HepG2 (cell line): ENCODE measurements around the gene CD58. TPM values are rescaled to one million over a fixed set of nuclear protein-coding genes. Genes with fewer than 3 reads are reported as not detected.

Experiments used
- ATF1 ChIP-seq: IDR thresholded peaks from 2 replicates; pipeline ENCODE4 v1.6.1; 2016; ENCODE audit warnings: mild to moderate bottlenecking, control low read depth
- ATRX ChIP-seq: sonication (generic); formaldehyde crosslinking; IDR thresholded peaks from 2 replicates; pipeline ENCODE4 v1.4.0; 2020; ENCODE audit warnings: missing genetic modification reagents, borderline replicate concordance
- BRCA1 ChIP-seq: sonication (generic); formaldehyde crosslinking; IDR thresholded peaks from 2 replicates; pipeline ENCODE4 v1.4.0; 2020; ENCODE audit warnings: missing genetic modification reagents
- CBFB ChIP-seq: sonication (generic); formaldehyde crosslinking; IDR thresholded peaks from 2 replicates; pipeline ENCODE4 v1.4.0; 2020; ENCODE audit warnings: missing genetic modification reagents
- CBX5 ChIP-seq: sonication (generic); formaldehyde crosslinking; IDR thresholded peaks from 2 replicates; pipeline ENCODE4 v1.4.0; 2020; ENCODE audit warnings: missing genetic modification reagents, borderline replicate concordance
- FOXC1 ChIP-seq: sonication (generic); formaldehyde crosslinking; IDR thresholded peaks from 2 replicates; pipeline ENCODE4 v1.8.0; 2022; ENCODE audit warnings: mild to moderate bottlenecking, missing genetic modification reagents, borderline replicate concordance
- HIVEP1 ChIP-seq: sonication (generic); formaldehyde crosslinking; IDR thresholded peaks from 2 replicates; pipeline ENCODE4 v1.4.0; 2020; ENCODE audit warnings: mild to moderate bottlenecking, missing genetic modification reagents
- IKZF1 ChIP-seq: fragments of 450-650 bp; IDR thresholded peaks from 2 replicates; pipeline ENCODE4 v1.7.1; 2016
- IKZF4 ChIP-seq: sonication (generic); formaldehyde crosslinking; IDR thresholded peaks from 2 replicates; pipeline ENCODE4 v1.5.1; 2020; ENCODE audit warnings: borderline replicate concordance, mild to moderate bottlenecking, low read depth, missing genetic modification reagents; ENCODE audit errors: not compliant biosample characterization
- KDM1A ChIP-seq: IDR thresholded peaks from 2 replicates; pipeline ENCODE4 v1.6.1; 2016; ENCODE audit warnings: missing compliant biosample characterization
- NFKB2 ChIP-seq: sonication (generic); formaldehyde crosslinking; IDR thresholded peaks from 2 replicates; pipeline ENCODE4 v1.4.0; 2020; ENCODE audit warnings: missing genetic modification reagents, borderline replicate concordance
- PLRG1 ChIP-seq: fragments of 450-650 bp; conservative IDR thresholded peaks from 2 replicates; pipeline ENCODE4 v1.6.1; 2016
- PRPF4 ChIP-seq: fragments of 200-400 bp; formaldehyde crosslinking; IDR thresholded peaks from 2 replicates; pipeline ENCODE4 v1.6.1; 2016; ENCODE audit warnings: low read length, low read depth; ENCODE audit not compliant: poor library complexity, severe bottlenecking
- TCF7 ChIP-seq: sonication (generic); IDR thresholded peaks from 2 replicates; pipeline ENCODE4 v1.6.1; 2016; ENCODE audit warnings: antibody characterized with exemption, low read depth
- THYN1 ChIP-seq: sonication (generic); formaldehyde crosslinking; IDR thresholded peaks from 2 replicates; pipeline ENCODE4 v1.8.1; 2023; ENCODE audit warnings: low read depth, mild to moderate bottlenecking, moderate library complexity, missing genetic modification reagents, borderline replicate concordance
- YEATS4 ChIP-seq: sonication (generic); formaldehyde crosslinking; IDR thresholded peaks from 2 replicates; pipeline ENCODE4 v1.4.0; 2020; ENCODE audit warnings: missing genetic modification reagents, borderline replicate concordance
- YY1 ChIP-seq: IDR thresholded peaks from 2 replicates; pipeline ENCODE4 v1.6.1; 2011; ENCODE audit warnings: low read length, low read depth, moderate library complexity, mild to moderate bottlenecking; ENCODE audit not compliant: insufficient read depth, insufficient replicate concordance
- ZNF7 ChIP-seq: IDR thresholded peaks from 2 replicates; pipeline ENCODE4 v1.6.1; 2016; ENCODE audit warnings: missing biosample characterization, missing genetic modification reagents
- polyA plus RNA-seq, 8 experiments: library from polyadenylated mRNA; depleted of rRNA in 3 of 8; stranded (reverse) in 7 of 8; unstranded in 1 of 8; fragments of >200 nt; fragmentation: Illumina TruSeq in 4 of 8; extraction: Trizol in 4 of 8; gene quantifications; 2 replicates each; pipeline versions ENCODE4 v1.2.1 to v1.2.3, GENCODE V29; 2011 to 2016; ENCODE audit warnings: low read depth in 4 of 8, missing spikeins in 1 of 8, mixed read lengths in 1 of 8; ENCODE audit not compliant: insufficient read depth in 1 of 8
- total RNA-seq, 5 experiments: library from RNA; depleted of rRNA; stranded (reverse); fragments of >200 nt; fragmentation: Illumina TruSeq; extraction: Trizol; gene quantifications; 2 replicates each; pipeline ENCODE4 v1.2.3, GENCODE V29; 2016; ENCODE audit warnings: low read depth in 1 of 5
- TF ChIP-seq, protein P1 (sequence below): IDR thresholded peaks from 2 replicates; pipeline ENCODE4 v1.6.1; 2016
- TF ChIP-seq, protein P2 (sequence below): sonication (generic); formaldehyde crosslinking; IDR thresholded peaks from 2 replicates; pipeline ENCODE4 v1.4.0; 2020; ENCODE audit warnings: missing genetic modification reagents
- TF ChIP-seq, protein P3 (sequence below): sonication (generic); formaldehyde crosslinking; IDR thresholded peaks from 2 replicates; pipeline ENCODE4 v1.5.0; 2020; ENCODE audit warnings: mild to moderate bottlenecking, missing genetic modification reagents

CD58 gene
- total and polyA plus RNA-seq, 2 of the 13 experiments (the other 11 are each of a cell fraction or from before 2014, with no cell fraction given): 9.4 to 13.5 TPM

DNA sequence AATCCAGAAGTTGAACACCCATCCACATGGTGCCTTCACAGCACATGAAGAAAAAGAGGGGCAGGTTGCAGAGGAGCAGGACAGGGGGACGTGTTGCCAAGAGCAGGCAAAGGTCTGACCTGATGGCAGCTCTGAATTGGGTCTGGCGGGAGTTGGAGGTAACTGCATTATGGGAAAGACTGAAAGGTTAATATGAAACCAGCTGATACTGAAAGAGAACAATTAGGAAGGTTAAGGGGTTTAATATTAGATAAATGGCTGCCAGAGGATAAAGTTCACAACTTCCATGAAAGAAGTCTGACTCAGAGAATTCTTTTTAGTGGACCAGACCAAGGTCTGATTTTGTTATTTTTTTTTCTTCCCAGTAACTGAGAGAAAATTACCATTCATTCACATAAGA is 76.1 kb downstream of the CD58 start (continued):
- no peak for TF ChIP-seq NFKB2 (CRISPR knock-in tag)
- TF ChIP-seq IKZF1: no peak
- TF ChIP-seq, protein P1, sequence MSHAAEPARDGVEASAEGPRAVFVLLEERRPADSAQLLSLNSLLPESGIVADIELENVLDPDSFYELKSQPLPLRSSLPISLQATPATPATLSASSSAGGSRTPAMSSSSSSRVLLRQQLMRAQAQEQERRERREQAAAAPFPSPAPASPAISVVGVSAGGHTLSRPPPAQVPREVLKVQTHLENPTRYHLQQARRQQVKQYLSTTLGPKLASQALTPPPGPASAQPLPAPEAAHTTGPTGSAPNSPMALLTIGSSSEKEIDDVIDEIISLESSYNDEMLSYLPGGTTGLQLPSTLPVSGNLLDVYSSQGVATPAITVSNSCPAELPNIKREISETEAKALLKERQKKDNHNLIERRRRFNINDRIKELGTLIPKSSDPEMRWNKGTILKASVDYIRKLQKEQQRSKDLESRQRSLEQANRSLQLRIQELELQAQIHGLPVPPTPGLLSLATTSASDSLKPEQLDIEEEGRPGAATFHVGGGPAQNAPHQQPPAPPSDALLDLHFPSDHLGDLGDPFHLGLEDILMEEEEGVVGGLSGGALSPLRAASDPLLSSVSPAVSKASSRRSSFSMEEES (CRISPR knock-in tag): 0 out of 2 replicates have a peak, but pooled peaks have one; percentile 12
- TF ChIP-seq IKZF4 (CRISPR knock-in tag): no peak
- TF ChIP-seq, protein P2, sequence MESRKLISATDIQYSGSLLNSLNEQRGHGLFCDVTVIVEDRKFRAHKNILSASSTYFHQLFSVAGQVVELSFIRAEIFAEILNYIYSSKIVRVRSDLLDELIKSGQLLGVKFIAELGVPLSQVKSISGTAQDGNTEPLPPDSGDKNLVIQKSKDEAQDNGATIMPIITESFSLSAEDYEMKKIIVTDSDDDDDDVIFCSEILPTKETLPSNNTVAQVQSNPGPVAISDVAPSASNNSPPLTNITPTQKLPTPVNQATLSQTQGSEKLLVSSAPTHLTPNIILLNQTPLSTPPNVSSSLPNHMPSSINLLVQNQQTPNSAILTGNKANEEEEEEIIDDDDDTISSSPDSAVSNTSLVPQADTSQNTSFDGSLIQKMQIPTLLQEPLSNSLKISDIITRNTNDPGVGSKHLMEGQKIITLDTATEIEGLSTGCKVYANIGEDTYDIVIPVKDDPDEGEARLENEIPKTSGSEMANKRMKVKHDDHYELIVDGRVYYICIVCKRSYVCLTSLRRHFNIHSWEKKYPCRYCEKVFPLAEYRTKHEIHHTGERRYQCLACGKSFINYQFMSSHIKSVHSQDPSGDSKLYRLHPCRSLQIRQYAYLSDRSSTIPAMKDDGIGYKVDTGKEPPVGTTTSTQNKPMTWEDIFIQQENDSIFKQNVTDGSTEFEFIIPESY (CRISPR knock-in tag): no peak
- no peak for TF ChIP-seq FOXC1 (CRISPR knock-in tag)
- TF ChIP-seq THYN1 (CRISPR knock-in tag): no peak
- TF ChIP-seq, protein P3, sequence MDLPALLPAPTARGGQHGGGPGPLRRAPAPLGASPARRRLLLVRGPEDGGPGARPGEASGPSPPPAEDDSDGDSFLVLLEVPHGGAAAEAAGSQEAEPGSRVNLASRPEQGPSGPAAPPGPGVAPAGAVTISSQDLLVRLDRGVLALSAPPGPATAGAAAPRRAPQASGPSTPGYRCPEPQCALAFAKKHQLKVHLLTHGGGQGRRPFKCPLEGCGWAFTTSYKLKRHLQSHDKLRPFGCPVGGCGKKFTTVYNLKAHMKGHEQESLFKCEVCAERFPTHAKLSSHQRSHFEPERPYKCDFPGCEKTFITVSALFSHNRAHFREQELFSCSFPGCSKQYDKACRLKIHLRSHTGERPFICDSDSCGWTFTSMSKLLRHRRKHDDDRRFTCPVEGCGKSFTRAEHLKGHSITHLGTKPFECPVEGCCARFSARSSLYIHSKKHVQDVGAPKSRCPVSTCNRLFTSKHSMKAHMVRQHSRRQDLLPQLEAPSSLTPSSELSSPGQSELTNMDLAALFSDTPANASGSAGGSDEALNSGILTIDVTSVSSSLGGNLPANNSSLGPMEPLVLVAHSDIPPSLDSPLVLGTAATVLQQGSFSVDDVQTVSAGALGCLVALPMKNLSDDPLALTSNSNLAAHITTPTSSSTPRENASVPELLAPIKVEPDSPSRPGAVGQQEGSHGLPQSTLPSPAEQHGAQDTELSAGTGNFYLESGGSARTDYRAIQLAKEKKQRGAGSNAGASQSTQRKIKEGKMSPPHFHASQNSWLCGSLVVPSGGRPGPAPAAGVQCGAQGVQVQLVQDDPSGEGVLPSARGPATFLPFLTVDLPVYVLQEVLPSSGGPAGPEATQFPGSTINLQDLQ (CRISPR knock-in tag): no peak
- TF ChIP-seq HIVEP1 (CRISPR knock-in tag): no peak
- TF ChIP-seq ATF1 (CRISPR knock-in tag): no peak
- no peak for TF ChIP-seq KDM1A (CRISPR knock-in tag)
- TF ChIP-seq ZNF7 (CRISPR knock-in tag): no peak
- TF ChIP-seq PLRG1: no peak
- no peak for TF ChIP-seq TCF7
- peak; percentile 31; the same call in 1 of the 2 replicates for TF ChIP-seq YEATS4 (CRISPR knock-in tag)
- no peak for TF ChIP-seq CBFB (CRISPR knock-in tag)
- TF ChIP-seq CBX5 (CRISPR knock-in tag): no peak
- peak; percentile 11 for TF ChIP-seq YY1
- TF ChIP-seq ATRX (CRISPR knock-in tag): no peak
- no peak for TF ChIP-seq BRCA1
- TF ChIP-seq PRPF4: no peak
